T-helper 2 cell treated with Interferon-gamma antibody and Interleukin-4, amounts not matched to agents 100 ng/mL and 5 ng/mL, for 36 hours (primary cell): ENCODE measurements around the gene C10orf53. TPM values are rescaled to one million over a fixed set of nuclear protein-coding genes. Genes with fewer than 3 reads are reported as not detected.
"Not testable (repeated sequence)": the region's sequence is repeated elsewhere in the genome, so short reads cannot be mapped to it uniquely, and the experiment has no call there.

Source experiments
- intact Hi-C: fragments of 100-400 bp; cut with micrococcal nuclease; formaldehyde crosslinking; loops from one replicate; pipeline ENCODE4 v1.15.1; 2023
- total RNA-seq: library from RNA; stranded (reverse); gene quantifications from 2 replicates; pipeline ENCODE4 v1.2.3, GENCODE V29; 2022

Gene C10orf53
- total RNA-seq, 1 donor from 2014 or later, result not detected

- intact Hi-C loops, result no loop called here
Observed at GRCh38 chr10:49688261-49688846, 8.9 kb downstream of the C10orf53 start.

GRCh38 chr10:49688920-49689319, 9.5 kb downstream of the C10orf53 start:
- intact Hi-C loops, result no loop called here

- intact Hi-C loops, result no loop called here
Observed at GRCh38 chr10:49689882-49690510, 10.5 kb downstream of the C10orf53 start.

GRCh38 chr10:49690698-49691356, 11.4 kb downstream of the C10orf53 start:
- intact Hi-C loops, result no loop called here

GRCh38 chr10:49691588-49691987, 12.1 kb downstream of the C10orf53 start:
- intact Hi-C loops, result no loop called here

- intact Hi-C loops, result no loop called here
Observed at GRCh38 chr10:49694466-49694865, 15.0 kb downstream of the C10orf53 start.

- intact Hi-C loops, result no loop called here
Observed at GRCh38 chr10:49696311-49696710, 16.9 kb downstream of the C10orf53 start.

GRCh38 chr10:49698679-49699078, 19.2 kb downstream of the C10orf53 start:
- intact Hi-C loops, result no loop called here

GRCh38 chr10:49700211-49700610, 20.8 kb downstream of the C10orf53 start:
- intact Hi-C loops, result no loop called here

GRCh38 chr10:49700997-49701396, 21.5 kb downstream of the C10orf53 start:
- intact Hi-C loops, result no loop called here

- intact Hi-C loops, result no loop called here
Observed at GRCh38 chr10:49707585-49707984, 28.1 kb downstream of the C10orf53 start.

GRCh38 chr10:49709934-49710333, 30.5 kb downstream of the C10orf53 start:
- intact Hi-C loops, result no loop called here

GRCh38 chr10:49710966-49711365, 31.5 kb downstream of the C10orf53 start:
- intact Hi-C loops, result no loop called here

GRCh38 chr10:49711481-49711880, 32.0 kb downstream of the C10orf53 start:
- intact Hi-C loops, result no loop called here

- intact Hi-C loops, result no loop called here
Observed at GRCh38 chr10:49713266-49713665, 33.8 kb downstream of the C10orf53 start.

GRCh38 chr10:49715157-49715556, 35.7 kb downstream of the C10orf53 start:
- intact Hi-C loops, result not testable (repeated sequence)

- intact Hi-C loops, result no loop called here
Observed at GRCh38 chr10:49726593-49726992, 47.1 kb downstream of the C10orf53 start.

GRCh38 chr10:49733866-49734265, 54.4 kb downstream of the C10orf53 start:
- intact Hi-C loops, result no loop called here

- intact Hi-C loops, result no loop called here
Observed at GRCh38 chr10:49734676-49735075, 55.2 kb downstream of the C10orf53 start.

- intact Hi-C loops, result no loop called here
Observed at GRCh38 chr10:49735161-49735560, 55.7 kb downstream of the C10orf53 start.

GRCh38 chr10:49735848-49736563, 56.6 kb downstream of the C10orf53 start:
- intact Hi-C loops, result no loop called here

GRCh38 chr10:49736564-49737113, 57.2 kb downstream of the C10orf53 start:
- intact Hi-C loops, result no loop called here
